OCI-LY3 (cell line): ENCODE data around the gene YWHAE.

Experiments
- H2AFZ ChIP-seq: fragments of 200-600, 300-600 bp; shearing (Covaris generic); 2 replicates; pipeline ENCODE4 v1.6.0; 2014; ENCODE audit warnings: antibody characterized with exemption, low read depth, low read length
- H3K27ac ChIP-seq: fragments of 200-600, 300-600 bp; sonication (generic); 2 replicates; pipeline ENCODE4 v1.5.1; 2014; ENCODE audit warnings: mild to moderate bottlenecking, low read length, moderate library complexity, mixed read lengths
- H3K27me3 ChIP-seq: fragments of 200-600, 300-600 bp; sonication (generic); 2 replicates; pipeline ENCODE4 v1.6.1; 2014; ENCODE audit warnings: low read depth, low read length, mixed read lengths
- H3K36me3 ChIP-seq: fragments of 200-600, 300-600 bp; sonication (generic); replicated peaks from 2 replicates; pipeline ENCODE3; 2014; ENCODE audit warnings: low read depth, low read length, mixed read lengths
- H3K4me1 ChIP-seq: fragments of 300-600, 200-600 bp; sonication (generic); 2 replicates; pipeline ENCODE4 v1.6.1; 2014; ENCODE audit warnings: low read length, mixed read lengths
- H3K4me2 ChIP-seq: fragments of 200-600, 300-600 bp; sonication (generic); 2 replicates; pipeline ENCODE4 v1.6.1; 2014; ENCODE audit warnings: low read length, mixed read lengths
- H3K4me3 ChIP-seq: fragments of 300-600, 200-600 bp; sonication (generic); 2 replicates; pipeline ENCODE4 v1.5.1; 2014; ENCODE audit warnings: antibody characterized with exemption, mild to moderate bottlenecking, low read length, moderate library complexity
- H3K79me2 ChIP-seq: fragments of 300-600, 200-600 bp; shearing (Covaris generic); 2 replicates; pipeline ENCODE4 v1.6.1; 2014; ENCODE audit warnings: mild to moderate bottlenecking, low read length, mixed read lengths
- H3K9ac ChIP-seq: fragments of 300-600, 200-600 bp; shearing (Covaris generic); 2 replicates; pipeline ENCODE4 v1.6.0; 2014; ENCODE audit warnings: mild to moderate bottlenecking, low read length, moderate library complexity
- H3K9me3 ChIP-seq: fragments of 200-600, 300-600 bp; shearing (Covaris generic); 2 replicates; pipeline ENCODE4 v1.6.1; 2014; ENCODE audit warnings: low read length, mixed read lengths; ENCODE audit not compliant: insufficient read depth
- H4K20me1 ChIP-seq: fragments of 200-600, 300-600 bp; sonication (generic); 2 replicates; pipeline ENCODE4 v1.6.1; 2016; ENCODE audit warnings: low read length, mixed read lengths; ENCODE audit not compliant: insufficient read depth
- EZH2phosphoT487 ChIP-seq: fragments of 200-600 bp; shearing (Covaris generic); IDR thresholded peaks from 2 replicates; pipeline ENCODE4 v1.6.1; 2018; ENCODE audit warnings: antibody characterized with exemption, mixed run types, low read depth
- TF ChIP-seq, protein P1 (sequence below): fragments of 200-600, 300-600 bp; sonication (generic); IDR thresholded peaks from 2 replicates; pipeline ENCODE4 v1.5.1; 2014; ENCODE audit warnings: antibody characterized with exemption, low read length, low read depth

YWHAE gene

GRCh38 chr17:1371893-1372590, 28.0 kb downstream of the YWHAE start:
- Histone ChIP-seq H3K9ac (no peak overlapping the region), H3K9me3 (no peaks in the 10 kb centered on the region), H3K4me1 (peaks cover 29% of the 10 kb centered on the region), H2AFZ (no peak overlapping the region), H3K79me2 (peaks cover 100% of the 10 kb centered on the region), H4K20me1 (peaks cover 97% of the 10 kb centered on the region), H3K27ac (no peak overlapping the region), H3K36me3 (peaks cover 18% of the 10 kb centered on the region), H3K27me3 (no peaks in the 10 kb centered on the region), H3K4me3 (no peak overlapping the region), H3K4me2 (no peak overlapping the region)
- TF ChIP-seq, protein P1, sequence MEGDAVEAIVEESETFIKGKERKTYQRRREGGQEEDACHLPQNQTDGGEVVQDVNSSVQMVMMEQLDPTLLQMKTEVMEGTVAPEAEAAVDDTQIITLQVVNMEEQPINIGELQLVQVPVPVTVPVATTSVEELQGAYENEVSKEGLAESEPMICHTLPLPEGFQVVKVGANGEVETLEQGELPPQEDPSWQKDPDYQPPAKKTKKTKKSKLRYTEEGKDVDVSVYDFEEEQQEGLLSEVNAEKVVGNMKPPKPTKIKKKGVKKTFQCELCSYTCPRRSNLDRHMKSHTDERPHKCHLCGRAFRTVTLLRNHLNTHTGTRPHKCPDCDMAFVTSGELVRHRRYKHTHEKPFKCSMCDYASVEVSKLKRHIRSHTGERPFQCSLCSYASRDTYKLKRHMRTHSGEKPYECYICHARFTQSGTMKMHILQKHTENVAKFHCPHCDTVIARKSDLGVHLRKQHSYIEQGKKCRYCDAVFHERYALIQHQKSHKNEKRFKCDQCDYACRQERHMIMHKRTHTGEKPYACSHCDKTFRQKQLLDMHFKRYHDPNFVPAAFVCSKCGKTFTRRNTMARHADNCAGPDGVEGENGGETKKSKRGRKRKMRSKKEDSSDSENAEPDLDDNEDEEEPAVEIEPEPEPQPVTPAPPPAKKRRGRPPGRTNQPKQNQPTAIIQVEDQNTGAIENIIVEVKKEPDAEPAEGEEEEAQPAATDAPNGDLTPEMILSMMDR, result no peak
- TF ChIP-seq EZH2phosphoT487, result no peak

DNA sequence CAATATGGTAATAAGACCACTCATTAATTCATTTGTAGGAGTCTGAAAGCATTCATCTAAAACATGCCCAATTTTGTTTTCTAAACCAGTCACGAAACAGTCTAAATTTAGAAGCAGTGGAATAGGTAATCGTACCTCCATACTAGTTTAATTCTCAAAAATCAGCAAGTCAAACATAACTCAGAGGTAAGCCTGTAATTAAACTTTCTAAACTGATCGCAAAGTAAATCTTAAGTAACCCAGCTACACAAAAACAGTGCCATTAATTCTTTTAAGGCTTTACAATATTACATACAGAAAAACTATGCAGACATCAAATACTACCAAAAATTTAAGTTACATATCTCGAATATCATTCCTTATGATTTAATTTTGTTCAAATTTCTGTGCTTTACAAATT, 31.4 kb downstream of the YWHAE start:
- TF ChIP-seq, protein P1, result no peak
- TF ChIP-seq EZH2phosphoT487, result no peak
- H4K20me1 ChIP-seq, result peaks cover 94% of the 10 kb centered on the region
- peaks cover 20% of the 10 kb centered on the region for H3K36me3 ChIP-seq
- no peaks in the 10 kb centered on the region for H3K9me3 ChIP-seq
- H3K79me2 ChIP-seq, result peaks cover 100% of the 10 kb centered on the region
- no peak overlapping the region for H2AFZ ChIP-seq
- H3K4me3 ChIP-seq, result no peak overlapping the region
- H3K27ac ChIP-seq, result no peak overlapping the region
- H3K27me3 ChIP-seq, result no peaks in the 10 kb centered on the region
- no peak overlapping the region for H3K9ac ChIP-seq
- no peak overlapping the region for H3K4me2 ChIP-seq
- H3K4me1 ChIP-seq, result peaks cover 22% of the 10 kb centered on the region

GRCh38 chr17:1367351-1367745, 32.7 kb downstream of the YWHAE start:
- peaks cover 19% of the 10 kb centered on the region for H3K36me3 ChIP-seq
- no peak overlapping the region for H3K27ac ChIP-seq
- no peak overlapping the region for H3K4me2 ChIP-seq

DNA sequence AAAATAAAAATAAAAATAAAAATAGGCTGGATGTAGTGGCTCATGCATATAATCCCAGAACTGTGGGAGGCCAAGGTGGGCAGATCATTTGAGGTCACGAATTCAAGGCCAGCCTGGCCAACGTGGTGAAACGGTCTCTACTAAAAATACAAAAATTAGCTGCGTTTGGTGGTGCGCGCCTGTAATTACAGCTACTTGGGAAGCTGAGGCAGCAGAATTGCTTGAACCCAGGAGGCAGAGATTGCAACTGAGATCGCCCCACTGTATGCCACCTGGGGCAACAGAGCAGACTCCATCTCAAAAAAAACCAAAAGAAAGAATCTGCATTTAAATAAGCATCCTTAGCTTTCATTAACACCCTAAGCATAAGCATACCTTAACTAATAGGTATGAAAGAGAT, 33.8 kb downstream of the YWHAE start:
- Histone ChIP-seq H3K36me3 (peaks cover 17% of the 10 kb centered on the region), H3K27ac (no peak overlapping the region), H3K4me3 (no peak overlapping the region), H3K4me2 (no peak overlapping the region), H4K20me1 (peaks cover 94% of the 10 kb centered on the region), H3K4me1 (peaks cover 39% of the 10 kb centered on the region), H3K27me3 (no peaks in the 10 kb centered on the region), H3K9me3 (no peaks in the 10 kb centered on the region), H2AFZ (no peak overlapping the region), H3K79me2 (peaks cover 100% of the 10 kb centered on the region), H3K9ac (no peak overlapping the region)
- TF ChIP-seq, protein P1, result no peak
- no peak for TF ChIP-seq EZH2phosphoT487

More at GRCh38 chr17:1367351-1367745, 32.7 kb downstream of the YWHAE start:
- Histone ChIP-seq H3K79me2 (peaks cover 100% of the 10 kb centered on the region), H3K9me3 (no peaks in the 10 kb centered on the region), H3K9ac (no peak overlapping the region), H3K4me1 (peaks cover 34% of the 10 kb centered on the region), H2AFZ (no peak overlapping the region), H3K27me3 (no peaks in the 10 kb centered on the region), H4K20me1 (peaks cover 94% of the 10 kb centered on the region), H3K4me3 (no peak overlapping the region)
- no peak for TF ChIP-seq EZH2phosphoT487
- TF ChIP-seq, protein P1, result no peak
